GM12878 (cell line): Measurements from ENCODE around the gene CDH8. TPM values are rescaled to one million over a fixed set of nuclear protein-coding genes. Genes with fewer than 3 reads are reported as not detected.

Source experiments
- ATAC-seq: fragments of 200-7000 bp; cut with Tn5 transposase; 3 replicates; pipeline ENCODE4 v1.9.1; 2020; ENCODE audit warnings: mild to moderate bottlenecking, moderate library complexity
- BruUV-seq: library from RNA; stranded (reverse); fragments of 400-500 nt; replicated peaks from 2 replicates; lab custom pipeline; 2021; lab: Mats Ljungman, UMichigan
- CTCF ChIA-PET: fragments of 300-600 bp; sonication (Branson Sonifier 250); formaldehyde crosslinking; extraction: SDS; loops from one replicate; lab custom pipeline; 2021; ENCODE audit warnings: inconsistent platforms; lab: Yijun Ruan, JAX
- POLR2A ChIA-PET: fragments of 350-600 bp; formaldehyde crosslinking; extraction: SDS; loops from one replicate; lab custom pipeline; 2021; ENCODE audit warnings: inconsistent platforms; lab: Charles Lee
- RAD21 ChIA-PET: fragments of 300-600 bp; sonication (Branson Sonifier 250); formaldehyde crosslinking; loops from one replicate; lab custom pipeline; 2023; ENCODE audit warnings: antibody characterized with exemption; ENCODE audit not compliant: unreplicated experiment; lab: Charles Lee
- SMC1A ChIA-PET: fragments of 300-600 bp; sonication (Branson Sonifier 250); formaldehyde crosslinking; loops from one replicate; lab custom pipeline; 2023; ENCODE audit not compliant: unreplicated experiment, uncharacterized antibody; lab: Charles Lee
- DNase-seq: peaks from one replicate; pipeline ENCODE4 v3.0.0-alpha.2; 2011; ENCODE audit warnings: low read depth, low spot score
- FAIRE-seq: peaks from 3 replicates; lab custom pipeline; 2011; peaks lifted over from hg19 to GRCh38; lab: Jason Lieb, UNC
- H2AFZ ChIP-seq: 2 replicates; pipeline ENCODE4 v1.6.0; 2011; ENCODE audit warnings: low read depth, low read length, control low read depth; ENCODE audit not compliant: control insufficient read depth
- H3K27ac ChIP-seq: 2 replicates; pipeline ENCODE4 v1.5.1; 2011; ENCODE audit warnings: control low read depth; ENCODE audit not compliant: control insufficient read depth, insufficient read depth
- H3K27me3 ChIP-seq, 2 experiments: replicated peaks in 1 of 2; 2 replicates each; pipeline versions ENCODE4 v1.6.0 to v1.6.1; 2011; ENCODE audit warnings: low read length in 1 of 2; ENCODE audit not compliant: control insufficient read depth in 2 of 2, insufficient read depth in 2 of 2
- H3K36me3 ChIP-seq, 2 experiments: 2 replicates each; pipeline ENCODE4 v1.5.1; 2011; ENCODE audit warnings: low read length in 1 of 2; ENCODE audit not compliant: control insufficient read depth in 2 of 2, insufficient read depth in 2 of 2
- H3K4me1 ChIP-seq: 2 replicates; pipeline ENCODE4 v1.6.1; 2011; ENCODE audit warnings: mild to moderate bottlenecking, low read length, moderate library complexity, mixed read lengths; ENCODE audit not compliant: control insufficient read depth, insufficient read depth
- H3K4me2 ChIP-seq: 2 replicates; pipeline ENCODE4 v1.6.0; 2011; ENCODE audit warnings: control low read depth; ENCODE audit not compliant: control insufficient read depth, insufficient read depth
- H3K4me3 ChIP-seq: fragments of 200-600 bp; sonication (generic); 2 replicates; pipeline ENCODE4 v1.5.1; 2016
- H3K79me2 ChIP-seq: 2 replicates; pipeline ENCODE4 v1.6.0; 2011; ENCODE audit warnings: low read length; ENCODE audit not compliant: control insufficient read depth, insufficient read depth
- H3K9ac ChIP-seq: 2 replicates; pipeline ENCODE4 v1.8.0; 2011; ENCODE audit warnings: low read length, control low read depth, mixed read lengths; ENCODE audit not compliant: control insufficient read depth, insufficient read depth
- H3K9me3 ChIP-seq: replicated peaks from 3 replicates; pipeline ENCODE4 v1.5.1; 2011; ENCODE audit warnings: mild to moderate bottlenecking, low read length; ENCODE audit not compliant: control insufficient read depth, insufficient read depth
- H4K20me1 ChIP-seq: 2 replicates; pipeline ENCODE4 v1.6.0; 2011; ENCODE audit not compliant: control insufficient read depth, insufficient read depth
- BCLAF1 ChIP-seq: fragments of 450-650 bp; IDR thresholded peaks from 2 replicates; pipeline ENCODE4 v1.6.1; 2017; ENCODE audit warnings: antibody characterized with exemption, mild to moderate bottlenecking, moderate library complexity
- CBX3 ChIP-seq: fragments of 200-600 bp; sonication (generic); IDR thresholded peaks from 2 replicates; pipeline ENCODE4 v1.6.1; 2016; ENCODE audit warnings: low read depth, borderline replicate concordance
- CEBPB ChIP-seq, 2 experiments: fragments of 150-350 bp in 1 of 2; IDR thresholded peaks; 2 replicates each; pipeline ENCODE4 v1.6.1; 2012 to 2014; ENCODE audit warnings: low read depth in 2 of 2, low read length in 2 of 2, borderline replicate concordance in 1 of 2, inconsistent platforms in 1 of 2
- CUX1 ChIP-seq: IDR thresholded peaks from 2 replicates; pipeline ENCODE4 v1.6.1; 2012; ENCODE audit warnings: improper control_type of control experiment, low read depth, low read length; ENCODE audit not compliant: insufficient replicate concordance
- E2F4 ChIP-seq: IDR thresholded peaks from 2 replicates; pipeline ENCODE4 v1.6.1; 2012; ENCODE audit warnings: low read depth, low read length, improper control_type of control experiment
- KAT2A ChIP-seq: conservative IDR thresholded peaks from 2 replicates; pipeline ENCODE4 v1.6.1; 2011; ENCODE audit warnings: low read depth, low read length; ENCODE audit not compliant: control insufficient read depth
- MEF2B ChIP-seq: fragments of 450-650 bp; IDR thresholded peaks from 2 replicates; pipeline ENCODE4 v1.6.1; 2018; ENCODE audit warnings: mild to moderate bottlenecking, moderate library complexity; ENCODE audit not compliant: partially characterized antibody, poor library complexity, severe bottlenecking
- MYC ChIP-seq: IDR thresholded peaks from 2 replicates; pipeline ENCODE4 v1.6.1; 2011; ENCODE audit warnings: mild to moderate bottlenecking, low read length, moderate library complexity, inconsistent platforms; ENCODE audit not compliant: insufficient read depth, insufficient replicate concordance, insufficient read length, severe bottlenecking
- PBX3 ChIP-seq: IDR thresholded peaks from 2 replicates; pipeline ENCODE4 v1.6.1; 2011; ENCODE audit warnings: mild to moderate bottlenecking, low read depth, low read length, moderate library complexity; ENCODE audit not compliant: insufficient replicate concordance
- ZNF274 ChIP-seq: IDR thresholded peaks from one replicate; pipeline ENCODE4 v1.8.0; 2011; ENCODE audit not compliant: insufficient read length, insufficient read depth
- ZNF622 ChIP-seq: fragments of 450-650 bp; IDR thresholded peaks from 2 replicates; pipeline ENCODE4 v1.6.1; 2017; ENCODE audit warnings: mild to moderate bottlenecking, inconsistent platforms
- WGBS: methylation state at CpG from one replicate; pipeline ENCODE4 v1.1.6; 2016; ENCODE audit warnings: low lambda C conversion rate; ENCODE audit not compliant: insufficient replicate concordance, insufficient coverage; ENCODE audit errors: missing lambda C conversion rate; 5-methylcytosine and 5-hydroxymethylcytosine counted together
- in situ Hi-C: fragments of 300-500 bp; cut with MboI; formaldehyde crosslinking; loops from 9 replicates; pipeline ENCODE4 v1.14.3; 2018; ENCODE audit warnings: mixed read lengths
- intact Hi-C: fragments of 100-400 bp; cut with micrococcal nuclease; formaldehyde crosslinking; loops from one replicate; pipeline ENCODE4 v1.14.2; 2022; ENCODE audit not compliant: unreplicated experiment
- polyA plus RNA-seq, 11 experiments: library from polyadenylated mRNA; depleted of rRNA in 4 of 11; unstranded in 6 of 11; stranded (reverse) in 5 of 11; fragments of >200 nt; fragmentation: Nextera tagmentation in 4 of 11; fragmentation: Illumina TruSeq in 1 of 11; extraction: Ambion mirVana in 4 of 11; extraction: Trizol in 1 of 11; gene quantifications; 1 replicate in 1 of 11; 2 replicates in 10 of 11; pipeline versions ENCODE4 v1.2.1 to v1.2.3, GENCODE V29; 2011 to 2016; ENCODE audit warnings: inconsistent platforms in 2 of 11, missing spikeins in 2 of 11, low read depth in 1 of 11
- total RNA-seq, 4 experiments: library from RNA; depleted of rRNA in 3 of 4; stranded (reverse); fragments of >200 nt in 3 of 4; fragmentation: Illumina TruSeq in 1 of 4; extraction: Trizol in 1 of 4; gene quantifications; 2 replicates each; pipeline versions ENCODE4 v1.2.1 to v1.2.3, GENCODE V29; 2013 to 2021

The CDH8 gene
- total and polyA plus RNA-seq, 10 of the 15 experiments (the other 5 are each of a cell fraction or from before 2014, with no cell fraction given): 0.13 to 0.68 (median 0.25) TPM; not detected in 3

GRCh38 chr16:61807551-61807950 lies 228.7 kb downstream of the CDH8 start:
- FAIRE-seq: no peak
- H3K9me3 ChIP-seq: no peaks in the 10 kb centered on the region
- WGBS: 58% methylated on average over 3 of the region's 3 CpGs
- CTCF ChIA-PET: no interaction called here
- H4K20me1 ChIP-seq: no peaks in the 10 kb centered on the region
- H3K4me2 ChIP-seq: no peak overlapping the region
- POLR2A ChIA-PET: no interaction called here
- H3K79me2 ChIP-seq: no peaks in the 10 kb centered on the region
- ATAC-seq: no peak
- no TSS peak for BruUV-seq
- no peaks in the 10 kb centered on the region for H3K36me3 ChIP-seq
- RAD21 ChIA-PET: no interaction called here
- no peak for DNase-seq
- H3K27me3 ChIP-seq: no peaks in the 10 kb centered on the region
- intact Hi-C loops (no loop called here), in situ Hi-C loops (no loop called here)
- no peak overlapping the region for H3K9ac ChIP-seq
- SMC1A ChIA-PET: no interaction called here
- H3K4me3 ChIP-seq: no peak overlapping the region
- no peaks in the 10 kb centered on the region for H3K4me1 ChIP-seq
- H2AFZ ChIP-seq: no peak overlapping the region
- TF ChIP-seq E2F4 (no peak), BCLAF1 (no peak), CBX3 (no peak), MYC (no peak), MEF2B (no peak), KAT2A (no peak), PBX3 (no peak), ZNF274 (no peak), CUX1 (no peak), CEBPB (IDR thresholded peaks at IDR 0.05; ENCODE audit: borderline replicate concordance in 1 of 2, low read depth in 2 of 2, low read length in 2 of 2) (no peak), ZNF622 (no peak)
- TF ChIP-seq, all 136 proteins: peak for 0
- H3K27ac ChIP-seq: no peak overlapping the region
